Thymus (tissue), 11 donors: Measurements from ENCODE around the gene GPC1. TPM values are rescaled to one million over a fixed set of nuclear protein-coding genes. Genes with fewer than 3 reads are reported as not detected.

ENCODE experiments used
- DNase-seq, 9 donors: peaks; one replicate each; pipeline ENCODE4 v3.0.0-alpha.2; 2013; ENCODE audit warnings: low spot score in 9 of 9, low read depth in 6 of 9, missing footprints in 1 of 9
- H3K27ac ChIP-seq, 2 donors: one replicate each; pipeline ENCODE4 v1.5.1; 2013; ENCODE audit warnings: control low read depth in 1 of 2, low read depth in 1 of 2, low read length in 1 of 2, mild to moderate bottlenecking in 1 of 2, moderate library complexity in 1 of 2
- H3K27me3 ChIP-seq, 2 donors: one replicate each; pipeline ENCODE4 v1.5.1; 2013; ENCODE audit warnings: low read length in 1 of 2; ENCODE audit not compliant: control insufficient read depth in 2 of 2, insufficient read depth in 1 of 2
- H3K36me3 ChIP-seq, 2 donors: one replicate each; pipeline ENCODE4 v1.5.1; 2013; ENCODE audit warnings: low read length in 1 of 2, mild to moderate bottlenecking in 1 of 2, moderate library complexity in 1 of 2; ENCODE audit not compliant: control insufficient read depth in 2 of 2, insufficient read depth in 2 of 2
- H3K4me1 ChIP-seq, 2 donors: one replicate each; pipeline ENCODE4 v1.5.1; 2013; ENCODE audit warnings: low read length in 2 of 2; ENCODE audit not compliant: control insufficient read depth in 2 of 2, insufficient read depth in 2 of 2
- H3K4me3 ChIP-seq, 2 donors: one replicate each; pipeline ENCODE4 v1.5.1; 2013; ENCODE audit warnings: low read length in 2 of 2, control low read depth in 1 of 2, mild to moderate bottlenecking in 1 of 2
- H3K9me3 ChIP-seq, 2 donors: one replicate each; pipeline ENCODE4 v1.5.1; 2013; ENCODE audit warnings: low read length in 1 of 2, mild to moderate bottlenecking in 1 of 2; ENCODE audit not compliant: control insufficient read depth in 2 of 2, insufficient read depth in 1 of 2
- WGBS: extraction: QIAGEN DNeasy Blood & Tissue Kit; methylation state at CpG from one replicate; pipeline ENCODE4 v1.1.7; 2013; 5-methylcytosine and 5-hydroxymethylcytosine counted together
- polyA plus RNA-seq: library from polyadenylated mRNA; stranded (reverse); fragments of 200-250 nt; gene quantifications from one replicate; pipeline ENCODE4 v1.2.3, GENCODE V29; 2013
- total RNA-seq: library from RNA; stranded (reverse); fragments of 120-200 nt; gene quantifications from one replicate; pipeline ENCODE4 v1.2.4, GENCODE V29; 2013
- donor health status: healthy.

The GPC1 gene
- total and polyA plus RNA-seq, 2 donors = 4.4 to 46.6 TPM

GRCh38 chr2:240419723-240420122 is 15.7 kb upstream of the GPC1 start:
- Histone ChIP-seq H3K4me3 (no peak overlapping the region), H3K4me1 (no peaks in the 10 kb centered on the region), H3K27me3 (no peaks in the 10 kb centered on the region), H3K36me3 (no peaks in the 10 kb centered on the region), H3K9me3 (peaks cover 12 to 45% of the 10 kb centered on the region in 2 donors), H3K27ac (no peak overlapping the region)
- 85% methylated on average over 2 of the region's 2 CpGs for WGBS
- DNase-seq = no peak

GRCh38 chr2:240420206-240421104 is 15.0 kb upstream of the GPC1 start:
- no peaks in the 10 kb centered on the region for H3K27me3 ChIP-seq
- DNase-seq = no peak
- no peak overlapping the region for H3K4me3 ChIP-seq
- H3K9me3 ChIP-seq = peaks cover 13 to 50% of the 10 kb centered on the region in 2 donors
- no peak overlapping the region for H3K27ac ChIP-seq
- H3K36me3 ChIP-seq = no peaks in the 10 kb centered on the region
- WGBS = 93% methylated on average over 18 of the region's 18 CpGs
- H3K4me1 ChIP-seq = no peaks in the 10 kb centered on the region

- Histone ChIP-seq H3K4me3 (no peak overlapping the region), H3K36me3 (no peaks in the 10 kb centered on the region), H3K4me1 (no peaks in the 10 kb centered on the region), H3K27me3 (no peaks in the 10 kb centered on the region), H3K27ac (no peak overlapping the region), H3K9me3 (peaks cover 13 to 50% of the 10 kb centered on the region in 2 donors)
- 85% methylated on average over 3 of the region's 3 CpGs for WGBS
- no peak for DNase-seq
Observed at GRCh38 chr2:240421381-240421780, 14.1 kb upstream of the GPC1 start.

- Histone ChIP-seq H3K27me3 (no peaks in the 10 kb centered on the region), H3K4me1 (no peaks in the 10 kb centered on the region), H3K27ac (no peak overlapping the region), H3K36me3 (no peaks in the 10 kb centered on the region), H3K4me3 (no peak overlapping the region), H3K9me3 (peaks cover 13 to 50% of the 10 kb centered on the region in 2 donors)
- no peak for DNase-seq
- WGBS = 93% methylated on average over 6 of the region's 6 CpGs
Observed at GRCh38 chr2:240422658-240423329, 12.7 kb upstream of the GPC1 start.

GRCh38 chr2:240423788-240424191 is 11.7 kb upstream of the GPC1 start:
- Histone ChIP-seq H3K4me1 (no peaks in the 10 kb centered on the region), H3K36me3 (no peaks in the 10 kb centered on the region), H3K9me3 (peaks cover 11 to 44% of the 10 kb centered on the region in 2 donors), H3K27ac (no peak overlapping the region), H3K27me3 (no peaks in the 10 kb centered on the region), H3K4me3 (no peak overlapping the region)
- no peak for DNase-seq
- 94% methylated on average over 17 of the region's 17 CpGs for WGBS

GRCh38 chr2:240424341-240425235 is 10.9 kb upstream of the GPC1 start:
- Histone ChIP-seq H3K27ac (no peak overlapping the region), H3K4me1 (no peaks in the 10 kb centered on the region), H3K4me3 (no peak overlapping the region), H3K36me3 (no peaks in the 10 kb centered on the region), H3K27me3 (peaks cover 0 to 3% of the 10 kb centered on the region in 2 donors), H3K9me3 (peaks cover 8 to 36% of the 10 kb centered on the region in 2 donors)
- no peak for DNase-seq
- WGBS = 94% methylated on average over 29 of the region's 29 CpGs

GRCh38 chr2:240425236-240425615 is 10.2 kb upstream of the GPC1 start:
- H3K9me3 ChIP-seq = peaks cover 7 to 31% of the 10 kb centered on the region in 2 donors
- peaks cover 0 to 4% of the 10 kb centered on the region in 2 donors for H3K27me3 ChIP-seq
- H3K4me1 ChIP-seq = no peaks in the 10 kb centered on the region
- no peak overlapping the region for H3K27ac ChIP-seq
- no peak for DNase-seq
- 91% methylated on average over 6 of the region's 6 CpGs for WGBS
- no peak overlapping the region for H3K4me3 ChIP-seq
- no peaks in the 10 kb centered on the region for H3K36me3 ChIP-seq

- DNase-seq = no peak
Observed at GRCh38 chr2:240425697-240426096, 9.8 kb upstream of the GPC1 start.

More at GRCh38 chr2:240425697-240426096, 9.8 kb upstream of the GPC1 start:
- Histone ChIP-seq H3K36me3 (no peaks in the 10 kb centered on the region), H3K9me3 (peaks cover 4 to 26% of the 10 kb centered on the region in 2 donors), H3K4me3 (no peak overlapping the region), H3K27me3 (peaks cover 0 to 4% of the 10 kb centered on the region in 2 donors), H3K27ac (no peak overlapping the region), H3K4me1 (no peaks in the 10 kb centered on the region)
- WGBS = 91% methylated on average over 5 of the region's 5 CpGs
